ENCODE data around the gene ENPP3. TPM values are rescaled to one million over a fixed set of nuclear protein-coding genes. Genes with fewer than 3 reads are reported as not detected.
A peak's percentile ranks its signal among the peaks of the same experiment; 100 is the strongest.

Gene ENPP3
- total RNA-seq, 1 experiment from 2014 or later, result 0.15 TPM

GRCh38 chr6:131694832-131695426 is 57.8 kb downstream of the ENPP3 start:
- H4K91ac ChIP-seq (ENCODE audit: insufficient read length, low read depth, low read length), result no peak overlapping the region
- no peak overlapping the region for H3K27ac Mint-ChIP-seq
- no peak overlapping the region for H3K9ac ChIP-seq (ENCODE audit: extremely low read depth, insufficient read length, low read length)
- H3K18ac ChIP-seq (ENCODE audit: insufficient read length, low read depth, low read length), result no peak overlapping the region
- H3K9me3 ChIP-seq (ENCODE audit: control insufficient read depth, low read depth, low read length), result no peaks in the 10 kb centered on the region
- H3K27me3 ChIP-seq (ENCODE audit: insufficient read depth, low read length), result no peaks in the 10 kb centered on the region
- no peak overlapping the region for H4K5ac ChIP-seq (ENCODE audit: insufficient read length, low read depth, low read length)
- no peak overlapping the region for H2AK5ac ChIP-seq (ENCODE audit: insufficient read length, low read length)
- H3K4me1 ChIP-seq (ENCODE audit: insufficient read depth, low read length), result no peaks in the 10 kb centered on the region; the same call in 1 of the 2 replicates
- no peaks in the 10 kb centered on the region for H3K23me2 ChIP-seq (ENCODE audit: insufficient read length, low read depth, low read length, poor library complexity, severe bottlenecking)
- no peak overlapping the region for H3K27ac ChIP-seq (ENCODE audit: insufficient read length, low read depth, low read length)
- peak; percentile 71 for DNase-seq
- H3K79me2 ChIP-seq (ENCODE audit: insufficient read depth, low read length), result no peaks in the 10 kb centered on the region
- H2BK120ac ChIP-seq (ENCODE audit: low read depth, low read length, poor library complexity, severe bottlenecking), result no peak overlapping the region
- peaks cover 10% of the 10 kb centered on the region for H3K27me3 Mint-ChIP-seq (ENCODE audit: low read depth)
- TF ChIP-seq CTCF (conservative IDR thresholded peaks at IDR 0.05), result peak; percentile 90
- no peak overlapping the region for H3K56ac ChIP-seq (ENCODE audit: insufficient read length, low read depth, low read length)
- no peak overlapping the region for H3T11ph ChIP-seq (ENCODE audit: low read length)
- H2BK15ac ChIP-seq (ENCODE audit: low read depth, low read length), result no peak overlapping the region
- no peaks in the 10 kb centered on the region for H3K79me1 ChIP-seq (ENCODE audit: insufficient read depth, low read depth, low read length, poor library complexity, severe bottlenecking)
- H2AFZ ChIP-seq (ENCODE audit: low read length), result no peak overlapping the region
- H2BK12ac ChIP-seq (ENCODE audit: insufficient read length, low read depth, low read length), result no peak overlapping the region
- H3K36me3 Mint-ChIP-seq (ENCODE audit: insufficient read depth in 1 of 3, low read depth in 3 of 3), result no peaks in the 10 kb centered on the region
- WGBS (ENCODE audit: extremely low coverage, insufficient read length, low lambda C conversion rate), result no CpG with 5 or more reads among the region's 2 CpGs
- H3K23ac ChIP-seq (ENCODE audit: insufficient read length, low read depth, low read length), result no peak overlapping the region
- H3K9me3 Mint-ChIP-seq, result no peaks in the 10 kb centered on the region; a peak in 1 of 5 replicates
- no peak overlapping the region for H3K4me3 Mint-ChIP-seq
- no peak overlapping the region for H3K4me2 ChIP-seq (ENCODE audit: insufficient read depth, insufficient read length, low read length)
- no peak overlapping the region for H2BK5ac ChIP-seq (ENCODE audit: insufficient read length, low read length)
- no peak overlapping the region for H2BK20ac ChIP-seq (ENCODE audit: low read depth, low read length, poor library complexity, severe bottlenecking)
- H3K4me1 Mint-ChIP-seq, result peaks cover 7 to 9% of the 10 kb centered on the region in 2 experiments; a peak in 3 of 4 replicates
- no peak overlapping the region for H3K4ac ChIP-seq (ENCODE audit: low read depth, low read length)
- no peak overlapping the region for H4K8ac ChIP-seq (replicated peaks; ENCODE audit: insufficient read length, low read depth, low read length)
- no peak overlapping the region for H3K14ac ChIP-seq (ENCODE audit: insufficient read depth, low read length)
- H4K20me1 ChIP-seq (ENCODE audit: control insufficient read depth, insufficient read depth, insufficient read length), result no peaks in the 10 kb centered on the region

Data from H9 (cell line).